ENCODE results near the gene BCR. TPM values are rescaled to one million over a fixed set of nuclear protein-coding genes. Genes with fewer than 3 reads are reported as not detected.

The BCR gene
- total and polyA plus RNA-seq, 10 donors: 15.2 to 64.8 (median 50.7) TPM

DNA sequence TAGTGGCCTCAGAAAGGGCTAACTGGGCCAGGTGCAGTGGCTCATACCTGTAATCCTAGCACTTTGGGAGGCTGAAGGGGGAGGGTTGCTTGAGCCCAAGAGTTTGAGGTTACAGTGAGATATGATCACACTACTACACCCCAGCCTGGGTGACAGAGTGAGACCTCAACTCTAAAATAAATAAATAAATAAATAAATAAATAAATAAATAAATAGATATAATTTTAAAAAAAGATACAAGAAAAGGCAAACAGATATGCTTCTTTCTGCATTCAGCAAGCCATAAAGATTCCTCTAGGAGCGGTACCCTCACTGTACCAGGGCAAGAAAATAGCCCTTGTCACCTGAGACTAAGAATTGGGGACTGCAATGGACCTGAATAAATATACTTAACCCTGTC, 37.2 kb upstream of the BCR start:
- WGBS, 5 donors: 95 to 100% (median 97%) methylated on average over 1 of the region's 1 CpG
- intact Hi-C loops (cut with DNase I; ENCODE audit: low total_unique reads): no loop called here
- H3K27me3 ChIP-seq (replicated peaks in 1 of 7): no peaks in the 10 kb centered on the region
- H3K36me3 ChIP-seq: no peaks in the 10 kb centered on the region
- H3K4me1 ChIP-seq: peaks cover 32 to 99% (median 68%) of the 10 kb centered on the region in 6 donors
- H3K9me3 ChIP-seq: no peaks in the 10 kb centered on the region
- no peak for TF ChIP-seq POLR2A (IDR thresholded peaks at IDR 0.05)
- no peak for TF ChIP-seq POLR2AphosphoS5 (IDR thresholded peaks at IDR 0.05)
- TF ChIP-seq, protein P1, sequence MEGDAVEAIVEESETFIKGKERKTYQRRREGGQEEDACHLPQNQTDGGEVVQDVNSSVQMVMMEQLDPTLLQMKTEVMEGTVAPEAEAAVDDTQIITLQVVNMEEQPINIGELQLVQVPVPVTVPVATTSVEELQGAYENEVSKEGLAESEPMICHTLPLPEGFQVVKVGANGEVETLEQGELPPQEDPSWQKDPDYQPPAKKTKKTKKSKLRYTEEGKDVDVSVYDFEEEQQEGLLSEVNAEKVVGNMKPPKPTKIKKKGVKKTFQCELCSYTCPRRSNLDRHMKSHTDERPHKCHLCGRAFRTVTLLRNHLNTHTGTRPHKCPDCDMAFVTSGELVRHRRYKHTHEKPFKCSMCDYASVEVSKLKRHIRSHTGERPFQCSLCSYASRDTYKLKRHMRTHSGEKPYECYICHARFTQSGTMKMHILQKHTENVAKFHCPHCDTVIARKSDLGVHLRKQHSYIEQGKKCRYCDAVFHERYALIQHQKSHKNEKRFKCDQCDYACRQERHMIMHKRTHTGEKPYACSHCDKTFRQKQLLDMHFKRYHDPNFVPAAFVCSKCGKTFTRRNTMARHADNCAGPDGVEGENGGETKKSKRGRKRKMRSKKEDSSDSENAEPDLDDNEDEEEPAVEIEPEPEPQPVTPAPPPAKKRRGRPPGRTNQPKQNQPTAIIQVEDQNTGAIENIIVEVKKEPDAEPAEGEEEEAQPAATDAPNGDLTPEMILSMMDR (IDR thresholded peaks at IDR 0.05 in 8 of 11, conservative IDR thresholded peaks at IDR 0.05 in 3 of 11): no peak
- H3K27ac ChIP-seq: peak overlapping the region in 1 of 8 donors; percentile 88
- no peak for DNase-seq
- H3K4me3 ChIP-seq: no peak overlapping the region

GRCh38 chr22:23144432-23144831, 35.9 kb upstream of the BCR start:
- DNase-seq: peak; percentile 36
- Histone ChIP-seq H3K27me3 (replicated peaks in 1 of 7) (no peaks in the 10 kb centered on the region), H3K36me3 (peaks cover 0 to 1% (median 0%) of the 10 kb centered on the region in 6 donors), H3K27ac (peak overlapping the region in 5 of 8 donors; percentile 55 to 80 (median 67)), H3K4me3 (peak overlapping the region in 4 of 8 donors; percentile 42 to 71 (median 48)), H3K9me3 (no peaks in the 10 kb centered on the region), H3K4me1 (peaks cover 26 to 90% (median 55%) of the 10 kb centered on the region in 6 donors)
- WGBS, 5 donors: 95 to 98% (median 96%) methylated on average over 4 of the region's 4 CpGs
- intact Hi-C loops (cut with DNase I; ENCODE audit: low total_unique reads): no loop called here
- TF ChIP-seq POLR2A (IDR thresholded peaks at IDR 0.05) (no peak), POLR2AphosphoS5 (IDR thresholded peaks at IDR 0.05) (no peak)
- TF ChIP-seq, protein P1 (IDR thresholded peaks at IDR 0.05 in 8 of 11, conservative IDR thresholded peaks at IDR 0.05 in 3 of 11): no peak

DNA sequence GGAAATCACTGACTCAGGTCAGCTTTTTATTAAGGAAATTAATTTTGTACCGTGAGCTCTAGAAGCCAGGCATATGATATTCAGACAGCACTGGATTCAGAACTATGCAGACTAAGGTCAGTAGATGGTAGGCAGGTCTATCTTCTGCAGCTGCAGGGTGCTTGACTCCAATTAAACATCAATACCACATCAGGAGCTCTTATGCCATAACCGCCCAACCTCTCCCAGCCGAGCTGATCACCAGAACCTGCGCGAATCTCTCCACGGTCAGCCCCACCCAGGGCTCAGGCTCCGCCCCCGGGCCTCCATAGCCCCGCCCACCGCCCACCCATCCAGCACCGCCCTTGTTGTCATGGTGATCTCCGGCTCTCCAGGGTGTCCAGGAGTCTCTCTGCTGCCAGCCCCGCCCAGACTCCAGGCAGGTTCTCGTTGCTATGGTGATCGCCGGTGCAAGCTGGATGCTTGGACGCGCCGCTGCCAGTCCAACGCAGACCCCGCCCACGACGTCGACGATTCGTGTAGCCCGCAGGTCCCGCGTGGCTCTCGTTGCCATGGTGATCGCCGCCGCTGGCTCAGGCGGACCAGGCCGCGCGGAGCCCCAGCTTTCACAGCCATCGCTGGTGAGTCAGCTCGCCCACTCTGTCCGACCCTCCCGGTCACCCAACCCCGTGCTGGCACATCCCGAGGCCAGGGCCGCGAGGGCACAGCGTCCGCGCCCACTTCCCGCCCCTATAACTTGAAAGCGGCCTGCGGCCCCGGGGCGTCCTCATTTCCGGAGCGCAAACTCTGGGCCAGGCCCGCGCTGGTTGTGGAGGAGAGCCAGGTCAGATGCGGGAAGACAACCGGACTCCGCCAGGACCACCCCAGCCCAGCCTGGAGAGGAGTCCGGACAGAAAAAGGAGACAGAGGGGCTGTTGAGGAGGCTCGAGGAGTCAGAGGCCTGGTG, 35.1 kb upstream of the BCR start, which contains the start of gene RAB36:
Gene RAB36, plus strand, starts transcription at position 546 of the 946 bp plus-strand sequence. CDS start 1,140 bp downstream, outside the sequence.
- WGBS, 5 donors: 10 to 16% (median 14%) methylated on average over 28 to 62 of the region's 62 CpGs
- Histone ChIP-seq H3K27ac (peak within 1 kb of the TSS in 7 of 8 donors; percentile 15 to 80 (median 65)), H3K36me3 (peaks cover 0 to 7% (median 0%) of the 10 kb centered on the region in 6 donors), H3K9me3 (no peaks in the 10 kb centered on the region), H3K4me3 (peak within 1 kb of the TSS; percentile 24 to 71 (median 44)), H3K4me1 (peaks cover 26 to 89% (median 51%) of the 10 kb centered on the region in 6 donors), H3K27me3 (replicated peaks in 1 of 7) (no peaks in the 10 kb centered on the region)
- TF ChIP-seq, protein P1 (IDR thresholded peaks at IDR 0.05 in 8 of 11, conservative IDR thresholded peaks at IDR 0.05 in 3 of 11): no peak
- TF ChIP-seq POLR2AphosphoS5 (IDR thresholded peaks at IDR 0.05): peak; percentile 35 to 82 (median 69)
- TF ChIP-seq POLR2A (IDR thresholded peaks at IDR 0.05): no peak
- DNase-seq: peak; percentile 99
- intact Hi-C loops (cut with DNase I; ENCODE audit: low total_unique reads): no loop called here
